Gastroesophageal sphincter (tissue), 3 donors: ENCODE measurements around the gene MCM3AP.

Source experiments
- CTCF ChIP-seq, 4 experiments: fragments of 200-600 bp in 2 of 4; fragments of 450-650 bp in 2 of 4; sonication (generic) in 1 of 4; IDR thresholded peaks; one replicate each; pipeline ENCODE4 v1.5.1; 2017 to 2019; ENCODE audit warnings: antibody characterized with exemption in 4 of 4, mild to moderate bottlenecking in 2 of 4, moderate library complexity in 2 of 4
- EP300 ChIP-seq: sonication (generic); formaldehyde crosslinking; IDR thresholded peaks from one replicate; pipeline ENCODE4 v1.6.1; 2017; ENCODE audit warnings: antibody characterized with exemption, mild to moderate bottlenecking
- POLR2A ChIP-seq, 2 donors: fragments of 450-650 bp; IDR thresholded peaks; one replicate each; pipeline ENCODE4 v1.6.1; 2017; ENCODE audit warnings: antibody characterized with exemption in 2 of 2, mild to moderate bottlenecking in 2 of 2, moderate library complexity in 1 of 2
- POLR2AphosphoS5 ChIP-seq: sonication (generic); formaldehyde crosslinking; IDR thresholded peaks from one replicate; pipeline ENCODE4 v1.6.1; 2017; ENCODE audit warnings: antibody characterized with exemption

- TF ChIP-seq CTCF (IDR thresholded peaks at IDR 0.05): no peak
- no peak for TF ChIP-seq POLR2AphosphoS5
- no peak for TF ChIP-seq POLR2A (IDR thresholded peaks at IDR 0.05)
- no peak for TF ChIP-seq EP300
Observed at GRCh38 chr21:46256501-46256994, 28.9 kb downstream of the MCM3AP start.
